ENCODE data around the gene PDF. TPM values are rescaled to one million over a fixed set of nuclear protein-coding genes. Genes with fewer than 3 reads are reported as not detected.
A peak's percentile ranks its signal among the peaks of the same experiment; 100 is the strongest.

Gene PDF
- total RNA-seq, 1 donor from 2014 or later = 11.3 TPM

DNA sequence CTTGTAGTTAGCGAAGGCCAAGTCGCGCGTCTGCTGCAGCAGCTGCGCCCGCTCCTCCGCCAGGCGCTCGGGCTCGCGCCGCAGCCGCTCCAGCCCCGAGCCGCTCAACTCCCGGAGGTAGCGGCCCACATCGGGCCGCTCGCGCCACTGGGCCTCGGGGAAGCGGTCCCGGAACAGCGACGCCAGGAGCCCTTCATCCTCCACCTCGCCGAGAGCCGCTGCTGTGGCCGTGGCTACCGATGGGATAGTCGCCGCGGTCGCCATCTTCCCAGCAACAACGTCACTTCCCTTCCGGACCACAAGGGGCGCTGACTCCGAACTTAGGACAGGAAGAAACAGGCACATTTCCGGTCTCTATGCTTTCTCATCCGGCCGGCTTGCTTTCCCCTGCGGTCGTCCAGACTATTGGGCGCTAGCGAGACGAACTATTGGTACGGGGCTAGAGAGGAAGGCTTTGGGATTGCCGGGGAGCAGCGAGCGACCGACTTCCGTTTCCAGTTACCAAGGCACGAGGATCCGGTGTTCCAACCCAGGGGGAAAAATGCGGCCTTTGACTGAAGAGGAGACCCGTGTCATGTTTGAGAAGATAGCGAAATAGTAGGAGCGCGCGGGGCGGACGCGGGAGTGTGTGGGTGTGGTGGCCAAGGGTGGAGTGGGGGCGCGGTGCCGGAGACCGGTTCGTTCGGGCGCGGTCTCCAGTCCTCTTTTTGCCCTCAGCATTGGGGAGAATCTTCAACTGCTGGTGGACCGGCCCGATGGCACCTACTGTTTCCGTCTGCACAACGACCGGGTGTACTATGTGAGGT, 9.1 kb upstream of the PDF start, which contains the start of the genes COG8 and NIP7:
Gene COG8 (minus strand): TSS at position 276 of the 806 bp plus-strand sequence. CDS start 12 bp downstream, at position 264.
Gene NIP7 (plus strand): TSS at position 484 of the 806 bp plus-strand sequence. CDS start 58 bp downstream, at position 542.
- peak; percentile 98 for ATAC-seq

DNA sequence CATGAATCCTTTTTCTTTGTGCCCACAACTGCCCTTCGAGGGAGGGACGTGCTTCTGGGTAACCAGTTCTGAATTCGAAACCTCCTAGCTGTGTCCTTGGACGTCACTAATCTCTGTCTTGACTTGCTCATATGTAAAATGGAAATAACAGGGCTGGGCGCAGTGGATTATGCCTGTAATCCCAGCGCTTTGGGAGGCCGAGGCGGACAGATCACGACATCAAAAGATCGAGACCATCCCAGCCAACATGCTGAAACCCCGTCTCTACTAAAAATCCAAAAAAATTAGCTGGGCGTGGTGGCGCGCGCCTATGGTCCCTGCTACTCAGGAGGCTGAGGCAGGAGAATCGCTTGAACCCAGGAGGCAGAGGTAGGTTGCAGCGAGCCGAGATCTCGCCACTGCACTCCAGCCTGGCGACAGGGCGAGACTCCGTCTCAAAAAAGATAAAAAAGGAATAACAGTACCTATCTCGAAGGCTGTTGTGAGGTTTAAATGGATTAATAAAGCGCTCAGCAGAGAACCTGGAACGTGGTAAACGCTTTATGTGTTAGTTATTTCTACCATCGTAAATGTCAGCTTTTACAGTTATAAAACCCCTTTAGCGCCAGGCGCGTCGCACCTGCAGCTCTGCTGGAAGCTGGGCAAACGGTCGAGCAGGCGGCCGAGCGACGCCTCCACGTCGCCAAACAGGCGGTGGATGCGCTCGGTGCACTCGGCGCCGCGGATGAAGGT, 8.3 kb upstream of the PDF start:
- ATAC-seq = no peak

DNA sequence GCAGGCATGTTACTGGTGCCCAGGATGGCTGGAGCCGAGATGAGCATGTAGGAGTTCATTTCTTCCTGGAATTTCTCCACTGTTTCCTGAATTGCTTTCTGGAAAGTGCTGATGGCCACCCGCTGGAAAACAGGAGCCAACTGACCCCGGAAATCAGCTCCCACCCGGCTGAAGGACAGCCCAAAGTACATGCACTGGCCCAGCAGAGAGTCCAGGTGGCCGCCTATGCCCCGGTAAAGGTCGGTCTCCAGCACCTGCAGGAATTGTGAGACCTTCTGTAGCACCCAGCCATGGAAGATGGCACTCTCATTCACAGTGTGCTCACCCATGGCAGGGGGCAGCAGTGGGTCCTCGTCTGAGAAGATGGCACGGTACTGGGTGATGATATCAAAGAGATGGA, 4.3 kb upstream of the PDF start:
- ATAC-seq = no peak

DNA sequence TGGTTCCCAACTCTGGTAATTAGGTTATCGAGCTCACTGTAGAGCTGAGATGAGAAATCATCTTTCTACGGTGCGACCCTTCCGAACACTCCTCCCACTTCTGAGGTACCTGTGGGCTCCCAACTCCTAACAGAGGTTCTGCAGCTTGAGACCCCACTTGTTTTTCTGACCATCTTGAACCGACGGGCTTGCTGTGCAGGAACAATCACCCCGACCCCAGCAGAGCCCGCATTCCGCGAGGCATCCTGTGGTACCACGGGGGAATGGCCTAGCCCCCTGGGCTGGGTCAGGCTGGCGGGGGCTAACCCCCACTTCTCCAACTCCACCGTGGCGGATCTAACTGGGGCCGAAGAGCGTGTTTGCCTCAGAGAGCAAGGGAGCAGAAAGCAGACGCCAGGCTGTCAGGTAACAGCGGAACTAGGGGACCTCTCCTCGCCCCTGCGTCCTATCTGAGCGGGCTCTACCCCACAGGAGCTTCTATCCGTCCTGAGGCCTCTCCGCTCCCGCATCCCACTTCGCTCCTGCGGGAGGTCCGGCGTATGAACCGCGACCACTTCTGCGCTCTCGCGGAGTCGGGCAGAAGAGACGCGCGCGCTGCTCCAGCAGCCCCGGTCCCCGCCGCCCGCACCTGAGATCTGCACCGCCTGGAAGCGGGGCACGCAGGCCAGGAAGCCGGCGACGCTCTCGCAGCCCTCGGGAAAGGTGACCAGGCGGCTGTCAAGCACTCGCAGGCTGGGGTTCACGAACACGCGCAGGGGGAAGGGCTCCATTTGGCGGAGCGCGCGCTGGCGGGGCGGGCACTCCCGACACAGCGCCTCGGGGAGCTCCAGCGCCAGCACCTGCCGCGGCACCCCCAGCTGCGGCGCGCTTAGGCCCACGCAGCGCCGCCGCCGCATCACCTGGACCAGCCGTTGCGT, 761 bp downstream of the PDF start:
- ATAC-seq = peak; percentile 61

DNA sequence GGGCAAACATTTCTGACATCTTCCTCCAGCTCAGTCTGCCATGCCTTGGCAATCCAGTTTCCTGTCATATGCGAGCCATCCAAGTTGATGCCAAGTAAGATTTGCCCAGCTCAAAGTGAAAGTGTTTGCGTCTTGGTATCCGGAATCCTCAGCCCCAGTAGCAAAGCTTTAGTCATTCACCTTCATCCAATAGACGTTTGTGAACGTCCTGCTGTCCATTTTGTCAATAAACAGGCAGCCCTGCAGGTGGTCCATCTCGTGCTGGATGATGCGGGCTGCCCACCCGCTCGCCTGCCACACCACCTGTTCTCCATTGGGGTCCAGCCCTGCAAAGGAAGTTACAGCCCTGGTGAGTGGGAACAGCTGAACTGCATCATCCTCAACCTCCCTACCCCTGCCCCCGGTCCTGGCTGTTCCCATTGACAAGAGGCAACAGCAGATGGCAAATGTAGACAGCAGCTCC, 1.5 kb downstream of the PDF start:
- no peak for ATAC-seq

DNA sequence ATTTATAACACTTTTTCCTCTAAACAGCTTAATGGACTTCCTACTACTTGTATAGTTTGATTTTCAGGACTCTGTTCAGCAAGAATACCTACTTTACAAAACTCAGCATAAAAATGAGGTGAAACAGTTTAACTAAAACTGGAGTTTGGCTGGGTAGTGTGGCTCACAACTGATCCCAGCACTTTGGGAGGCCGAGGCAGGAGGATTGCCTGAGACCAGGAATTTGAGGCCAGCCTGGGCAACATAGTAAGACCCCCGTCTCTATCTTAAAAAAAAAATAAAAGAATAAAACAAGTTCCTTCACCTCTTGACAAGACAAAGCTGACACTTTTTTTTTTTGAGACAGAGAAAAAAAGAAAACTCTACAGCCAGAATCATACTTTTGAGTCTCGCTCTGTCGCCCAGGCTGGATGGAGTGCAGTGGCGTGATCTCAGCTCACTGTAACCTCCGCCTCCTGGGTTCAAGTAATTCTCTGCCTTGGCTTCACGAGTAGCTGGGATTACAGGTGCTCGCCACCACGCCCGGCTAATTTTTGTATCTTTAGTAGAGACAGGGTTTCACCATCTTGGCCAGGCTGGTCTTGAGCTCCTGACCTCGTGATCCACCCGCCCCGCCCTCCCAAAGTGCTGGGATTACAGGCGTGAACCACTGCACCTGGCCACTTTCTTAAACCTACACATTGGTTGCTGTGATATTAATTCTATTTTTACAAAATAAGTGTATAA, 2.6 kb downstream of the PDF start:
- no peak for ATAC-seq

DNA sequence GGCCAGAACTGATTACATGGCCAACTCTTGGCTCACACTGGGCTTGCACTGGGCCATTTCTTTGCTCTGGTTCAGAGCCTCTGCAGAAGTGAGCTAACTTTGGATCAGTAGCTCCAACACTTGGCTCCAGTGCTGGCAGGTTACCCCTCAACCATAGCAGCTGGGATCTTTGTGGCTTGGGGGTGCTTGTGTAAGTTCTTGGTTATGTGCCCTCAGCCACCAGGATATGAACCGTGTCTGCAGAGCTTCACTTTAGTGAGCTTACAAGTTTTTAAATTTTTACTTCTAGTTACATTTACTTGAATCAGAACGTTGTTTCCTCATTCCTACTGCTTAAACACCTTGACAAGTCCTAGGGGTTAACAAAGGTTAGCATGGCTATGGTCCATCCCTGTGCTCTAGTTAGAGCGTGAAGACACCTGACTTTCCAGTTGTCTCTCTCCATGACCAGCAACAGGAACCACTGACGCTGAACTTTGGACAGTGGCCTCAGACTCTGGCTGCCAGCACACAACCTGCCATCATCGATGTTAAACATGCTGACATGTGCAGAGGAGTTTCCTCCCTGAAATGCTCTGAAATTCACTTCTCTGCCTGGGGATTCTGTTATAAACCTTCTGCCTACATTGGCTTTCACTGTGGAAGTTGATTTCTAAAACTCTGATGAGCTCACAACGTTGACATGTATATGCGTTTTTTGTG, 4.1 kb downstream of the PDF start:
- peak; percentile 34 for ATAC-seq

DNA sequence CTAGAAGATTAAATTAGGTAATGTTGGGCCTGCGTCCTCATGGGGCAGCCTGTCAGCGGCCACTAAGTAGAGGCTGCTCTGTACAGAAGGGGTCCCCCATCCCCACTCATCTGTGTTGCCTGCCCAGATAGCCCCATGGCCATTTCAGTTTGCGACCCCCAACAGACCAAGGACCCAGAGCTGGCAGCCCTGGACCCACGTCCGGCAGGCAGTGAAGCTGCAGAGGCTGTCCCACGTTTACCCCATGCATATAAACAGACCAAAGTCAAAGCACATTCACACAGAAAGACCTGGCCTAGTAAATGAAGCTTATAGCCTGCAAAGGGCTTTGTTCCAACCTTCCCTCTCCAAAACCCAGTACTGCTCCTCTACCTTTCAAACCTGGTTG, 4.6 kb downstream of the PDF start:
- no peak for ATAC-seq

DNA sequence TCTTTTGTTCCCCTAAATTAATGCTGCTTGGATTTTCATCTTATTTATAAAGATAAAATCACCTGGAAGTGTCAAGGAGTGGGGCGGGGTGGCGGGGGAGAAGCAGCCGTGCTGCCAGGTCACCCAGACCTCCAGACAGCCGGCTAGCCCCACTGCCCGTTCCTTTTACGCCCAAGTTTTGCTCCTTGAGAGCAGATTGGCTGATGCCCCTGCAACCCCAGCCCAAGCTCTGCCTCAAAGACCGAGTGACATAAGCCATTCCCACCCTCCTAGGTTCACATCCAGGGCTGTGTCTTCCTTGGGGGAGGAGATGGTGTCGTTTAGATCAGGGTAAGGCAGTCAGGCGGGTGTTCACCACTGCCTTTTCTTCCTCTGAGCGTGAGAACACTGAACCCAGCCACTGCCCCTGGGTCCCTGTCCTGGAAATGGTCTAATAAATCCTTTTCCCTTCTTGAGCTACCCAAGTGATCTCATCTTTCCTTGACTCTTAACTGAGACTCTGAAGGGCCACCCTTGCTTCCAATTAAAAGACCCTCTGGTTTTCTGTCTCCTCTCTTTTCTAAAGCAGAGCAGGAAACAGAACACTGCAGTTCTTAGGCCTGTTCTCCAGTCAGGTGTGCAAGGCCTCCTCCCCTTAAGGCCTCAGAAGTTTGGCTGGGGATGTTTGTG, 5.7 kb downstream of the PDF start:
- ATAC-seq = no peak

DNA sequence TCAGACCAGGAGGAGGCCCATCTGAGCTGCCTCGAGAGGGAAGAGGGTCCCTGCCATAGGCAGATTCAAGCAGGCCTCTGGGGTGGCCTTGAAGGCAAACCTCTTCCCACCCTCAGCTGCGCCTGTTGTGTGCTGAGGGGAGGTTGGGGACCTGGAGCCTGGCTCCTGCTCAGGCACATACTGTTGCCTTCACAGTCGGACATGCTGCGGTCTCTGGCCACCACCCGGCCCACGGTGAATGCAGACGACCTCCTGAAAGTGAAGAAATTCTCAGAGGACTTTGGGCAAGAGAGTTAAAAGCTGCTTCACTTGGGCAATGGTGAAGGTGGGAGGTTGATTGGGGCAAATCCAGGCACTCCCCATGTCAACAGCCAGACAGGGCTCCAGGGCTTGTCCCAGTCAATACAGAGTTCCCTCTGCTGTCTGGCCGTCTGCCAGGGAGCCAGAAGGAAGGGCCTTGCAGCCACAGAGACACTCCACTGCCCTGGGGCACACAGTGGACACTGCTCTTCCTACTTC, 6.3 kb downstream of the PDF start:
- no peak for ATAC-seq

DNA sequence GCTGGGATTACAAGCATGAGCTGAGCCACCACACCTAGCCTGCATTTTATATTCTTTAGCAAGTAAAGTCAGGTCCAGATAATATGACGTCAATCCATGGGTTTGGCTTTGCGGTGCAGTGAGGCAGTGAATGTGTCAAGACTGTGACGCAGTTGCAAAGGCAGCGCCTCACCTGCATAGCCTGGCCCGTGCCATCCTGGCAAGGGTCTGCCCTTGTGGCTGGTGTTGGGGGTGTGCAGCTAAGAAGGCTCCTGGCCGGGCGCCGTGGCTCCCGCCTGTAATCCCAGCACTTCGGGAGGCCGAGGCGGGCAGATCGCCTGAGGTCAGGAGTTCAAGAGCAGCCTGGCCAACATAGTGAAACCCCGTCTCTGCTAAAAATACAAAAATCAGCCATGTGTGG, 7.0 kb downstream of the PDF start:
- ATAC-seq = peak; percentile 13

DNA sequence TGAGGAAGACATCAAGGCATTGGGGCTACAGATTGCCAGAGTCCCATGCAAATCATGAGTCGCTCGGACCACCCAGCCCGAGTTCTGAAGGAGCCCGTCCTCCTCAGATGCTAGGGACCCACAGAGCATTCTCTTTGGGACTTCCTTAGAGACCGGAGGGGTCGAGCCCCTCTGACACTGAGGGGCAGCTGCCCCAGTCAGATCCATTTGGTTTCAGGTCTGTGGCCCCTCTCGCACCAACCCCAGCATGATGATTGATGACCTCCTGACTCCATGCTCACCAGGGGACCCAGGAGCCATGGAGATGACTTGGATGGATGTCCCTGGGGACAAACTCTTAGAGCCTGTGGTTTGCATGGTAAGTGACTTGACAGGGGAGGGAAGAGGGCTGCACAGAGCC, 8.0 kb downstream of the PDF start:
- no peak for ATAC-seq

DNA sequence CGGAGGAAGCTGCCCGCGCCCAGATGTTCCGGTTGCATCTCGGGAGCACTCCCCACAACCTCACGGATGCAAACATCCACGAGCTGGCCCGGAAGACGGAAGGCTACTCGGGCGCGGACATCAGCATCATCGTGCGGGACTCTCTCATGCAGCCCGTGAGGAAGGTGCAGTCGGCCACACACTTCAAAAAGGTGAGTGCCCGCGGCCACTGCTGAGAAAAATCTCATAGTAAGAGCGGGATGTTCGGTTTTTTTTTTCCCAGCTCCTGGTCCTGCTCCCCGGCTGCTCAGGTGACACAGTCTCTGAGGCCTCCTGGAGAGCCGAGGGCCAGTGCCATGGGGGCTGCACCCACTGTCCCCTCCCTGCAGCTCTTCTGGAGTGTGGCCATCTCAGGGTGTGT, 9.3 kb downstream of the PDF start:
- no peak for ATAC-seq

DNA sequence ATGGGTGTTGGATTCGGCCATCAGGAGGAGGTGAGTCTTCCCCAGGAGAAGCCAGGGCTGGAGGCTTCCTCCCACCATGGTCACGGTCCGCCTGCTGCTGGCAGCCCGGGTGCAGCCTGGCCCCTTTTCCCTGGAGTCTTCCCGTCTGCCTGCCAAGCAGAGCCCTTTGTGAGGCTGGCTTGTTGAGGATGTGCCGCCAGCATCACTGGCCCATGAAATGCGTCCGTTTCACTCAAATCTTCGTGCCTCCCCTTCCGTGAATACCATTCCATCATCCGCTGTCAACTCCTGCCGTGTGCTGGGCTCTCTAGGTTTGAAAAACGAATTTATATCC, 9.7 kb downstream of the PDF start:
- ATAC-seq = no peak

DNA sequence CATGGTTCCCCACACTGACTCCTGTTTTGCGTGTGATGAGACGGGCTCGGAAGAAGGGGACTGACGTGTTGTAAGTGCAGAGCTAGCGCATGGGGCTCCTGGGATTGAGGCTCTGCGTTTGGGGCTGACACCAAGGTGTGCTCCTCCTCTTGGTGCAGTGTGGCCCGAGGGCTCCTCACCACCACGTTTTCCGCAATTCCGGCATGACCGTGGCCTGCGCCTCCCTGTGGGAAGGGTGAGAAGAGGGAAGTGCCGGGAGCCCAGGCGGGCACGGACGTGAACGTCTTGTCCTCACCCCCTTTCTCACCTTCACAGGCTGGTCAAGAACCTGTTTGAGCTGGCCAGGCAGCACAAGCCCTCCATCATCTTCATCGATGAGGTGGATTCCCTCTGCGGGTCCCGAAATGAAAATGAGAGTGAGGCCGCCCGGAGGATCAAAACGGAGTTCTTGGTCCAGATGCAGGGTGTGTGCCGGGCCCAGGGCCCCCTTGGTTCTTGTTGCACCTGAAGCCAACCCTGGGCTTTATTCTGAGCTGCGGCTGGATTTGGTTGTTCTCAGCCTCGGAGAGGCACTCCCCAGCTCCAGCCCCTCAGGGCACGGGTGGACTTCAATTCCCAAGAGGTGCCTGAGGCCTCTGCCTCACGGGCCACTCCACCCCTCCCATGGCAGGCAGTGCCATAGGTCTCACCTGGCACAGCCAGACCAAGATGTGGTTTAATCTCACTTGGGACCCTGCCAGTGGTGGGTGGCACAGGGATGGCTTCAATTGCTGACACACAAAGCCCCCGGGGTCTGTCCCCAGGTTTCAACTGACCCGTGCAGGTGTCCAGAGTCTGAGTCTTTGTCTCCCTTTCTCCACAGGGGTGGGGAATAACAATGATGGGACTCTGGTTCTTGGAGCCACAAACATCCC, 10.3 kb downstream of the PDF start:
- ATAC-seq = no peak

DNA sequence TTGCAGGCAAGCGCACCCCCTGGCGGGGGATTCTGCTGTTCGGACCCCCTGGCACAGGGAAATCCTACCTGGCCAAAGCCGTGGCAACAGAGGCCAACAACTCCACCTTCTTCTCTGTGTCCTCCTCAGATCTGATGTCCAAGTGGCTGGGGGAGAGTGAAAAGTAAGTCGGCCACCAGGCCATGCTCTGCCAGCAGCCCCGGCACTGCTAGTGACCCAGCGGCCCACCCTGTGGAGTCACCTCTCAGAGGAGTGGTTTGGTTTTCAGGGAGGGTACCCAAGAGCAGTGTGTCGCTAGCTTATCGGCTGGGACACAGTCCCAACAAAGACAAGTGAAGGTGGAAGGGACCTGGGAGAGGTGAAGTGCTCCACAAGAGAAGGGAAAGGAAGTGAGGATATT, 11.0 kb downstream of the PDF start:
- no peak for ATAC-seq

DNA sequence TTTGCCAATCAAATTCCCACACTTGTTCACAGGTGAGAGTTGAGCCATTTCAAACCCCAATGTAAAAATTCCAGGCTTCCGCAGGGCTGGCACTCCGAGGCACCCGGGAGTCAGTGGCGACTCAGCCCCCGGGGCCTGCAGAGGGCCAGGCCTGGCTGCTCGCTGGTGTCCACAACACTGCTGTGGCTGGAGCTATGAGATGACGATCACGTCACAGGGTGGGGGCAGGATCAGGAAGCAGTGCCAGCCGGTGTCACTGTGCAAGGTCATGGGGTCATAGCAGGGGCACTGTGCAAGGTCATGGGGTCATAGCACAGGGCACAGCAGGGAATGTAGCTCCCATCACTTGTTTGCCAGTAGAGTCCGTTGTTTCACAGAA, 11.5 kb downstream of the PDF start:
- peak; percentile 6 for ATAC-seq

DNA sequence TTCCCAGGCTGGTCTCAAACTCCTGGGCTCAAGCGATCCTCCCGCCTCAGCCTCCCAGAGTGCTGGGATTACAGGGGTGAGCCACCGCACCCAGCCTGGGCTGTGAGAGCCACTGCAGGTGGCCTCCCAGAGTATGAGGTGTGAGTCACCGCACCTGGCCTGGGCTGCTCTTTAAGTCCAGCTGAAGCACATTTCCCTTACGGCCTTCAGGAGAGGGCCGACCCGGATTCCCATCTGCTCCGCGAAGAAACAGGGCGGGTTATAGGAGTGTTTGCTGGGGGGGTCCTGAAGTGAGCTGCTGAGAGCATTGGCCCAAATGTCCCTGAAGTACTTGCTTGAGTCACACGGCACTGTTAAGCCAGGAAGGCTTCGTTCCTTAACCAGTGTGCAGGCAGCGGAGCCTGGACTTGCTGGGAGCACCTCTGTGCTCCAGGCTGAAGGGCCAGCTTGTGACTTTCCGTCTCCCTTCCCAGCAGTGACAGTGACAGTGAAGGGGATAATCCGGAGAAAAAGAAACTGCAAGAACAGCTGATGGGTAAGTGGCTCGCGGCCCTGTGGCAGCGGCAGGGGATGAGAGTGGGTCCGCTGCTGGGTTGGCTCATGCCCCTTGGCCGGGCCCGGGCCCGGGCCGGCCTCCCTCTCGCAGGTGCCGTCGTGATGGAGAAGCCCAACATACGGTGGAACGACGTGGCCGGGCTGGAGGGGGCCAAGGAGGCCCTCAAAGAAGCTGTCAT, 12.0 kb downstream of the PDF start:
- ATAC-seq = peak; percentile 17

DNA sequence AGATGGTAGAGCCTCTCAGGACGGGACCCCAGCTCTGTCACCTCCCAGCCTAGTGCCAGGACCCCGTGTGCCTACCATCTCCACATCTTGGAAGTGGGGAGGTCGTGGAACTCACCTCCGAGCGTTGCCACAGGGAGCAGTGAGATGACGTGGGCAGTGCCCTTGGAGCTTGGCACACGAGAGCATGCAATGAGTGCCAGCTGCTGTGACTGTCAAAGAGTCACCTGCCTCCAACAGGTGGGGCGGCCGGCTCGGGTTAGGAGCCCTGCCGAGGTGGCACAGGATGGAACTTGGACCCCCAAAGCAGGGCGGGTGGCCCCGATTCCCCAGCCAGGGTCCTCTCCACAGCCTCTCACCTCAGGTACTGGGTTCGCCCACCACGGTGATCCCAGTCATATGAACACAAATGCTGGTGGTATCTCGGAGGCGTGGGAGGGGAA, 13.8 kb downstream of the PDF start:
- no peak for ATAC-seq

All from esophagus mucosa (tissue), 1 donor.